Measurements from ENCODE around the gene PCBP3.
"Not testable (repeated sequence)": the region's sequence is repeated elsewhere in the genome, so short reads cannot be mapped to it uniquely, and the experiment has no call there.

The PCBP3 gene

DNA sequence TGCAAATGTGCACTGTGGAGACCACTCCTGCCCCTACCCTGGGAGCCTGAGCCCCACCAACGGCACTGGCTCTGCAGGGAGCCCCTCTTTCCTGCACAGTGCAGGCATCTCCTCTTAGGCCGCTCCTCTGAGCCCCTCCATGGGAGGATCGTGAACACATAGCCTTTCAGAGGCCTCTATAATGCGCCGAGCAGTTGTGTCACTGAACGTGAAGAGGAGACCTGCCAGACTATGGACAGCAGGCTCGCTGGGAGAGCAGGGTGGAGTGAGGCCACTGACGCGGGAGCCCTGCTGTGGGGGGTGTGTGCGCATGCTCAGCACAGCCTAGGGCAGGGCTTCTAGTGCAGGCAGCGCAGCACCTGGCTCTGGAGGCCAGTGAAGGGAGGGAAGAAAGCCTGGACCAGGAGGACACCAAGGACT, 186.7 kb downstream of the PCBP3 start:
- no peak overlapping the region for H3K9ac ChIP-seq
- peaks cover 12 to 95% (median 79%) of the 10 kb centered on the region in 10 experiments for H3K4me1 ChIP-seq

GRCh38 chr21:45830720-45831366, 187.3 kb downstream of the PCBP3 start:
- no peak for TF ChIP-seq Cebpa-rat (IDR thresholded peaks at IDR 0.05)

More for the DNA sequence above, 186.7 kb downstream of the PCBP3 start:
- no peaks in the 10 kb centered on the region for H3K27me3 ChIP-seq
- no peak for TF ChIP-seq Cebpa-rat (IDR thresholded peaks at IDR 0.05)
- H4K20me1 ChIP-seq = peaks cover 0 to 48% (median 0%) of the 10 kb centered on the region in 11 experiments; a peak in 3 of 22 replicates
- peak overlapping the region in 4 of 11 experiments; percentile 61 to 87 (median 83); a peak in 6 of 22 replicates for H3K27ac ChIP-seq
- H3K9me3 ChIP-seq (replicated peaks in 1 of 11) = peaks cover 17 to 37% (median 26%) of the 10 kb centered on the region in 11 experiments
- H3K4me3 ChIP-seq = no peak overlapping the region
- peak overlapping the region in 6 of 11 experiments; percentile 63 to 84 (median 76); a peak in 4 of 22 replicates for H3K4me2 ChIP-seq
- peaks cover 0 to 34% (median 15%) of the 10 kb centered on the region in 11 experiments; a peak in 13 of 22 replicates for H3K36me3 ChIP-seq

DNA sequence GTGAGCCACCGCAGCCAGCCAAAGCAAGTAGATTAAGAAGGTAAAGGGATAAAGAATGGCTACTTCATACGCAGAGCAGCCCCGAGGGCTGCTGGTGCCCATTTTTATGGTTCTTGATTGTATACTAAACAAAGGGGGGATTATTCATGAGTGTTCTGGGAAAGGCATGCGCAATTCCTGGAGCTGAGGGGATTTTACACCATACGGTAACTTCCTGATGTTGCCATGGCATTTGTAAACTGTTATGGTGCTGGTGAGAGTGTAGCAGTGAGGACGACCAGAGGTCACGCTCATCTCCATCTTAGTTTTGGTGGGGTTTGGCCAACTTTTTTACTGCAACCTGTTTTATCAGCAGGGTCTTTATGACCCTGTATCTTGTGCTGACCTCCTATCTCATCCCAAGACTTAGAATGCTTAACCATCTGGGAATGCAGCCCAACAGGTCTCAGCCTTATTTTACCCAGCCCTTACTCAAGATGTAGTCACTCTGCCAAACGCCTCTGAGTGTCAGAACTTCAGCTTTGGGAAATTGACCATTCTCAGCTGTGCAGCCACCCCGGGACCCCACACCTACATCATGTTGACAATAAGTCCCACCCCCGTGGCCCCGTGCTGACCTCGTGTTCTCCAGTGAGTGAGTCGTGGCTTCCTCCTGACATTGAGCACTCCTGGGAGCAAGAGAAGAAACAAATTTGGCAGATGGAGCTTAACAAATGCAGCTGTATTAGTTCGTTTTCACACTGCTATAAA, 188.6 kb downstream of the PCBP3 start:
- Histone ChIP-seq H3K4me3 (peak overlapping the region in 1 of 10 experiments; percentile 14; a peak in 1 of 20 replicates), H3K9me3 (replicated peaks in 1 of 11) (peaks cover 17 to 37% (median 26%) of the 10 kb centered on the region in 11 experiments), H4K20me1 (peaks cover 0 to 54% (median 0%) of the 10 kb centered on the region in 11 experiments; a peak in 6 of 22 replicates), H3K27ac (peak overlapping the region in 8 of 11 experiments; percentile 24 to 85 (median 58); a peak in 15 of 22 replicates), H3K4me1 (peaks cover 19 to 95% (median 79%) of the 10 kb centered on the region in 10 experiments), H3K4me2 (peak overlapping the region in 6 of 11 experiments; percentile 1 to 49 (median 22); a peak in 6 of 22 replicates), H3K36me3 (peaks cover 0 to 34% (median 15%) of the 10 kb centered on the region in 11 experiments; a peak in 13 of 22 replicates), H3K9ac (peak overlapping the region in 2 of 11 experiments; percentile 12 to 51; a peak in 2 of 22 replicates), H3K27me3 (no peaks in the 10 kb centered on the region)
- no peak; a peak in 1 of 22 replicates for TF ChIP-seq Cebpa-rat (IDR thresholded peaks at IDR 0.05)

More at GRCh38 chr21:45830720-45831366, 187.3 kb downstream of the PCBP3 start:
- H3K4me2 ChIP-seq = peak overlapping the region in 1 of 11 experiments; percentile 49; a peak in 2 of 22 replicates
- H3K9me3 ChIP-seq (replicated peaks in 1 of 11) = peaks cover 17 to 37% (median 26%) of the 10 kb centered on the region in 11 experiments
- H3K36me3 ChIP-seq = peaks cover 0 to 34% (median 15%) of the 10 kb centered on the region in 11 experiments; a peak in 13 of 22 replicates
- no peak overlapping the region for H3K4me3 ChIP-seq
- peaks cover 19 to 95% (median 79%) of the 10 kb centered on the region in 10 experiments for H3K4me1 ChIP-seq
- H3K9ac ChIP-seq = no peak overlapping the region
- H3K27ac ChIP-seq = peak overlapping the region in 4 of 11 experiments; percentile 24 to 85 (median 71); a peak in 9 of 22 replicates
- H3K27me3 ChIP-seq = no peaks in the 10 kb centered on the region
- peaks cover 0 to 50% (median 0%) of the 10 kb centered on the region in 11 experiments; a peak in 4 of 22 replicates for H4K20me1 ChIP-seq

- peak overlapping the region in 2 of 11 experiments; percentile 34 to 50; a peak in 3 of 22 replicates for H3K9ac ChIP-seq
Observed at GRCh38 chr21:45832741-45833235, 189.3 kb downstream of the PCBP3 start.

DNA sequence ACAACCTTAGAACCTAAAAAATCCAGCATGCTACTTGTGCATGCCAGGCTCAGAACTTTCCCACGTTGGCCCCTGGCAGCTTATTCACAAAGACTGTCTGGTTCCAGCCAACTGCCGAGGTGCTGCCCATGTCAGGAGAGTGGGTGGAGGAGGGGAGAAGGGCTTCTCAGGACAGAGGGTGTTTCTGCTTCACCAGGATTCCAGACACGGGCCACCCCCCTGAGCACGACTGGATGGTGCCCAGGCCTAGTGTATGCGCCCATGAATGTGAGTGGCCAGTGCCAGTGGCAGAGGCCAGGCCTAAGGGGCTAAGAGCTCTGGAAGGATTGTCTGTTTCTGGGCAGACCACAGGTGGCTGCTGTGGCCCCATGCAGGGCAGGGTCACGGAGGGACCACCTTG, 189.9 kb downstream of the PCBP3 start:
- Histone ChIP-seq H3K4me1 (peaks cover 12 to 93% (median 73%) of the 10 kb centered on the region in 10 experiments), H3K36me3 (peaks cover 0 to 34% (median 15%) of the 10 kb centered on the region in 11 experiments; a peak in 13 of 22 replicates), H3K9me3 (replicated peaks in 1 of 11) (peaks cover 17 to 37% (median 26%) of the 10 kb centered on the region in 11 experiments), H3K4me2 (peak overlapping the region in 4 of 11 experiments; percentile 7 to 28 (median 13); a peak in 4 of 22 replicates), H4K20me1 (peaks cover 0 to 55% (median 0%) of the 10 kb centered on the region in 11 experiments; a peak in 6 of 22 replicates), H3K4me3 (no peak overlapping the region), H3K27ac (peak overlapping the region in 6 of 11 experiments; percentile 56 to 85 (median 72); a peak in 11 of 22 replicates), H3K9ac (peak overlapping the region in 2 of 11 experiments; percentile 34 to 50; a peak in 3 of 22 replicates), H3K27me3 (no peaks in the 10 kb centered on the region)
- TF ChIP-seq Cebpa-rat (IDR thresholded peaks at IDR 0.05) = no peak

More at GRCh38 chr21:45832741-45833235, 189.3 kb downstream of the PCBP3 start:
- Histone ChIP-seq H3K4me2 (peak overlapping the region in 4 of 11 experiments; percentile 9 to 49 (median 22); a peak in 3 of 22 replicates), H3K36me3 (peaks cover 0 to 34% (median 15%) of the 10 kb centered on the region in 11 experiments; a peak in 13 of 22 replicates), H3K27ac (peak overlapping the region in 8 of 11 experiments; percentile 24 to 85 (median 65); a peak in 13 of 22 replicates), H4K20me1 (peaks cover 0 to 57% (median 0%) of the 10 kb centered on the region in 11 experiments; a peak in 6 of 22 replicates), H3K9me3 (replicated peaks in 1 of 11) (peaks cover 17 to 37% (median 26%) of the 10 kb centered on the region in 11 experiments), H3K4me1 (peaks cover 15 to 95% (median 79%) of the 10 kb centered on the region in 10 experiments)
- not testable (repeated sequence) for H3K4me3 ChIP-seq, H3K27me3 ChIP-seq
- peak in 2 of 11 experiments; percentile 42 to 53; a peak in 1 of 22 replicates for TF ChIP-seq Cebpa-rat (IDR thresholded peaks at IDR 0.05)

- Histone ChIP-seq H3K27me3 (no peaks in the 10 kb centered on the region), H3K36me3 (peaks cover 0 to 34% (median 15%) of the 10 kb centered on the region in 11 experiments; a peak in 13 of 22 replicates), H3K9me3 (replicated peaks in 1 of 11) (peaks cover 17 to 37% (median 26%) of the 10 kb centered on the region in 11 experiments), H3K4me2 (peak overlapping the region in 3 of 11 experiments; percentile 78 to 80 (median 79); a peak in 3 of 22 replicates), H3K4me1 (peaks cover 12 to 87% (median 65%) of the 10 kb centered on the region in 10 experiments), H3K27ac (peak overlapping the region in 5 of 11 experiments; percentile 23 to 85 (median 78); a peak in 6 of 22 replicates), H4K20me1 (peaks cover 0 to 50% (median 0%) of the 10 kb centered on the region in 11 experiments; a peak in 6 of 22 replicates), H3K4me3 (no peak overlapping the region), H3K9ac (0 out of 22 replicates have a peak overlapping the region, but pooled peaks of 2 of the 11 experiments have one; percentile 9 to 37)
- no peak for TF ChIP-seq Cebpa-rat (IDR thresholded peaks at IDR 0.05)
Observed at GRCh38 chr21:45834026-45834715, 190.6 kb downstream of the PCBP3 start.

GRCh38 chr21:45834821-45835293, 191.3 kb downstream of the PCBP3 start:
- TF ChIP-seq Cebpa-rat (IDR thresholded peaks at IDR 0.05) = no peak
- Histone ChIP-seq H3K9me3 (replicated peaks in 1 of 11) (peaks cover 21 to 41% (median 32%) of the 10 kb centered on the region in 11 experiments), H3K36me3 (peaks cover 0 to 31% (median 15%) of the 10 kb centered on the region in 11 experiments; a peak in 14 of 22 replicates), H3K27me3 (no peaks in the 10 kb centered on the region), H3K9ac (peak overlapping the region in 4 of 11 experiments; percentile 5 to 63 (median 32); a peak in 4 of 22 replicates), H3K4me3 (no peak overlapping the region), H3K4me1 (peaks cover 12 to 80% (median 59%) of the 10 kb centered on the region in 10 experiments), H3K27ac (peak overlapping the region in 7 of 11 experiments; percentile 9 to 85 (median 57); a peak in 7 of 22 replicates), H4K20me1 (peaks cover 0 to 46% (median 0%) of the 10 kb centered on the region in 11 experiments; a peak in 6 of 22 replicates), H3K4me2 (peak overlapping the region in 10 of 11 experiments; percentile 45 to 80 (median 70); a peak in 19 of 22 replicates)
